Measurements from ENCODE around the gene CSF2RB. TPM values are rescaled to one million over a fixed set of nuclear protein-coding genes. Genes with fewer than 3 reads are reported as not detected.

Gene CSF2RB
- total and polyA plus RNA-seq, 10 of the 15 experiments (the other 5 are each of a cell fraction or from before 2014, with no cell fraction given) = 0.82 to 12.5 (median 5.4) TPM

GRCh38 chr22:36901411-36902142, 11.9 kb upstream of the CSF2RB start:
- peak; percentile 85 for ATAC-seq
- H3K4me1 ChIP-seq (ENCODE audit: control insufficient read depth, insufficient read depth, low read length) = peaks cover 33% of the 10 kb centered on the region
- ChIA-PET SMC1A (ENCODE audit: uncharacterized antibody, unreplicated experiment) (interaction anchor here (0.8 to 7.8 kb wide), 15 partner anchors 9 to 75 kb away, joined by 3 to 72 read pairs (median 5); partner anchors contain the start of genes CSF2RB and NCF4), POLR2A (interaction anchor here (0.5 to 6.1 kb wide), 11 partner anchors 9 to 42 kb away, joined by 3 to 51 read pairs (median 6); partner anchors contain the start of genes CSF2RB and NCF4), RAD21 (ENCODE audit: unreplicated experiment) (interaction anchor here (0.8 to 6.0 kb wide), 13 partner anchors 11 to 75 kb away, joined by 3 to 78 read pairs (median 6); partner anchors contain the start of genes CSF2RB and NCF4), CTCF (interaction anchor here (1.2 to 3.7 kb wide), 8 partner anchors 9 to 76 kb away, joined by 5 to 21 read pairs (median 9); partner anchors contain the start of gene CSF2RB)
- intact Hi-C loops (cut with micrococcal nuclease; ENCODE audit: unreplicated experiment) (loop anchor here (1.0 to 2.0 kb wide), 3 partner anchors 19 to 40 kb away; partner anchors contain the start of gene NCF4), in situ Hi-C loops (cut with MboI) (no loop called here)
- no peaks in the 10 kb centered on the region; the same call in 1 of the 3 replicates for H3K9me3 ChIP-seq (replicated peaks; ENCODE audit: control insufficient read depth, insufficient read depth, low read length)
- peak; percentile 90 for FAIRE-seq
- H3K27me3 ChIP-seq (replicated peaks in 1 of 2; ENCODE audit: control insufficient read depth in 2 of 2, insufficient read depth in 2 of 2, low read length in 1 of 2) = no peaks in the 10 kb centered on the region
- WGBS (ENCODE audit: insufficient coverage, insufficient replicate concordance, low lambda C conversion rate, missing lambda C conversion rate) = 5% methylated on average over 13 of the region's 13 CpGs
- BruUV-seq (replicated peaks) = no TSS peak
- DNase-seq (ENCODE audit: low read depth, low spot score) = peak; percentile 90
- peak overlapping the region; percentile 35; the same call in 1 of the 2 replicates for H3K4me3 ChIP-seq
- peak overlapping the region; percentile 80 for H3K27ac ChIP-seq (ENCODE audit: control insufficient read depth, insufficient read depth)
- H2AFZ ChIP-seq (ENCODE audit: control insufficient read depth, low read depth, low read length) = peak overlapping the region; percentile 62
- peak overlapping the region; percentile 72 for H3K4me2 ChIP-seq (ENCODE audit: control insufficient read depth, insufficient read depth)
- H3K36me3 ChIP-seq (ENCODE audit: control insufficient read depth in 2 of 2, insufficient read depth in 2 of 2, low read length in 1 of 2) = no peaks in the 10 kb centered on the region
- no peaks in the 10 kb centered on the region for H4K20me1 ChIP-seq (ENCODE audit: control insufficient read depth, insufficient read depth)
- peak overlapping the region; percentile 21 for H3K9ac ChIP-seq (ENCODE audit: control insufficient read depth, insufficient read depth, low read length)
- H3K79me2 ChIP-seq (ENCODE audit: control insufficient read depth, insufficient read depth, low read length) = no peaks in the 10 kb centered on the region
- TF ChIP-seq FOS (IDR thresholded peaks at IDR 0.05; ENCODE audit: borderline replicate concordance, extremely low read depth, insufficient read length) (peak; percentile 17), IKZF2 (IDR thresholded peaks at IDR 0.05) (peak; percentile 85 to 93), SPI1 (IDR thresholded peaks at IDR 0.05; ENCODE audit: borderline replicate concordance, insufficient read depth, low read depth, low read length) (0 out of 2 replicates have a peak, but pooled peaks have one; percentile 20), ZBED1 (IDR thresholded peaks at IDR 0.05; ENCODE audit: borderline replicate concordance) (0 out of 2 replicates have a peak, but pooled peaks have one; percentile 20), EGR1 (IDR thresholded peaks at IDR 0.05; ENCODE audit: borderline replicate concordance in 1 of 2, low read depth in 2 of 2, low read length in 2 of 2) (no peak), IRF5 (IDR thresholded peaks at IDR 0.05; ENCODE audit: borderline replicate concordance) (0 out of 2 replicates have a peak, but pooled peaks have one; percentile 26), JUNB (IDR thresholded peaks at IDR 0.05) (peak; percentile 23; the same call in 1 of the 2 replicates), ZNF622 (IDR thresholded peaks at IDR 0.05) (no peak), TCF3 (IDR thresholded peaks at IDR 0.05; ENCODE audit: borderline replicate concordance, insufficient read depth, low read depth, low read length) (0 out of 2 replicates have a peak, but pooled peaks have one; percentile 37), MAX (IDR thresholded peaks at IDR 0.05; ENCODE audit: low read depth, low read length) (peak; percentile 33; the same call in 1 of the 2 replicates), ASH2L (IDR thresholded peaks at IDR 0.05; ENCODE audit: borderline replicate concordance, low read depth) (no peak), IKZF1 (conservative IDR thresholded peaks at IDR 0.05) (peak; percentile 91), IRF3 (IDR thresholded peaks at IDR 0.05) (no peak), ZBTB11 (CRISPR knock-in tag; IDR thresholded peaks at IDR 0.05) (no peak), TARDBP (IDR thresholded peaks at IDR 0.05; ENCODE audit: borderline replicate concordance) (0 out of 2 replicates have a peak, but pooled peaks have one; percentile 21)

Data from GM12878 (cell line).